Loucy (cell line): Measurements from ENCODE around the gene TPST2.

Experiments
- H2AFZ ChIP-seq: fragments of 200-600 bp; sonication (generic); 2 replicates; pipeline ENCODE4 v1.6.0; 2016; ENCODE audit warnings: antibody characterized with exemption, mild to moderate bottlenecking, low read length, moderate library complexity
- H3F3A ChIP-seq: fragments of 200-600 bp; 2 replicates; pipeline ENCODE4 v1.6.0; 2016; ENCODE audit warnings: antibody characterized with exemption, low read depth, mild to moderate bottlenecking
- H3K27me3 ChIP-seq: fragments of 200-600 bp; sonication (generic); 2 replicates; pipeline ENCODE4 v1.6.1; 2014; ENCODE audit warnings: low read length, mild to moderate bottlenecking; ENCODE audit not compliant: insufficient read depth, poor library complexity, severe bottlenecking
- H3K36me3 ChIP-seq: fragments of 200-600 bp; sonication (generic); 2 replicates; pipeline ENCODE4 v1.6.1; 2016; ENCODE audit warnings: low read length; ENCODE audit not compliant: insufficient read depth
- H3K4me1 ChIP-seq: fragments of 200-600 bp; sonication (generic); 2 replicates; pipeline ENCODE4 v1.5.1; 2014; ENCODE audit warnings: low read length, mild to moderate bottlenecking; ENCODE audit not compliant: insufficient read depth, poor library complexity, severe bottlenecking
- H3K4me2 ChIP-seq: fragments of 200-600 bp; sonication (generic); 2 replicates; pipeline ENCODE4 v1.6.0; 2014; ENCODE audit warnings: antibody characterized with exemption, low read length, low read depth, mild to moderate bottlenecking; ENCODE audit not compliant: poor library complexity, severe bottlenecking
- H3K4me3 ChIP-seq: fragments of 200-600 bp; sonication (generic); 2 replicates; pipeline ENCODE4 v1.5.1; 2014; ENCODE audit warnings: low read length, mild to moderate bottlenecking, mixed read lengths; ENCODE audit not compliant: poor library complexity, severe bottlenecking
- H3K79me2 ChIP-seq: fragments of 200-600 bp; sonication (generic); 2 replicates; pipeline ENCODE4 v1.6.1; 2014; ENCODE audit warnings: low read length; ENCODE audit not compliant: insufficient read depth
- H3K9ac ChIP-seq: fragments of 200-600 bp; sonication (generic); 2 replicates; pipeline ENCODE4 v1.6.0; 2014; ENCODE audit warnings: mild to moderate bottlenecking, low read depth, low read length, moderate library complexity; ENCODE audit not compliant: poor library complexity, severe bottlenecking
- H3K9me2 ChIP-seq: fragments of 200-600 bp; sonication (generic); replicated peaks from 2 replicates; pipeline ENCODE4 v1.6.1; 2016; ENCODE audit warnings: low read depth, low read length, mixed read lengths
- H3K9me3 ChIP-seq: fragments of 200-600 bp; sonication (generic); 2 replicates; pipeline ENCODE4 v1.6.1; 2014; ENCODE audit warnings: mild to moderate bottlenecking, antibody characterized with exemption, low read length, low read depth; ENCODE audit not compliant: insufficient read depth
- H4K20me1 ChIP-seq: fragments of 200-600 bp; sonication (generic); 2 replicates; pipeline ENCODE4 v1.6.0; 2014; ENCODE audit warnings: antibody characterized with exemption, low read length, mild to moderate bottlenecking; ENCODE audit not compliant: insufficient read depth, poor library complexity, severe bottlenecking
- CTCF ChIP-seq: fragments of 200-600 bp; sonication (generic); conservative IDR thresholded peaks from 2 replicates; pipeline ENCODE4 v1.5.1; 2014; ENCODE audit warnings: mild to moderate bottlenecking, antibody characterized with exemption, low read length
- EZH2phosphoT487 ChIP-seq: fragments of 200-600 bp; IDR thresholded peaks from 2 replicates; pipeline ENCODE4 v1.6.1; 2018; ENCODE audit warnings: antibody characterized with exemption, mild to moderate bottlenecking, moderate library complexity, borderline replicate concordance

The TPST2 gene

DNA sequence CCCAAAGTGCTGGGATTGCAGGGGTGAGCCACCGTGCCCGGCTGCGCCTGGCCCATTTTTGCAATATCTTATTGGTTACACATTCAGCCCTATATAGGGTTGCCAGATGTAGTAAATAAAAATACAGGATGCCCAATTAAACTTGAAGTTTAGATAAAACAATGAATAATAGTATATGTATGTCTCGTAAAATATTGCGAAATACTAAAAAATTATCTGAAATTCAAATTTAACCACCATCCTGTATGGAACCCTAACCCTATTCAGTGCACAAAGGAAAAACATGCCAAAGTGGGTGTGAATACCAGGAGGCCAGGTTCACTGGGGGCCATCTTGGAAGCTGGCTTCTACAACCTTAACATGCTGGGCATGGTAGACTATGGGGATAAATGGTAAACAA lies 72.5 kb downstream of the TPST2 start:
- H3K4me1 ChIP-seq: peaks cover 12% of the 10 kb centered on the region
- H3K4me2 ChIP-seq: no peak overlapping the region
- no peaks in the 10 kb centered on the region for H3F3A ChIP-seq
- H3K9ac ChIP-seq: no peak overlapping the region
- peaks cover 3% of the 10 kb centered on the region; the same call in 1 of the 2 replicates for H3K79me2 ChIP-seq
- no peak overlapping the region for H3K4me3 ChIP-seq
- H3K36me3 ChIP-seq: no peaks in the 10 kb centered on the region
- H3K27me3 ChIP-seq: no peaks in the 10 kb centered on the region
- H3K9me2 ChIP-seq: no peaks in the 10 kb centered on the region
- no peak overlapping the region for H2AFZ ChIP-seq
- TF ChIP-seq EZH2phosphoT487 (no peak), CTCF (no peak)
- H4K20me1 ChIP-seq: no peaks in the 10 kb centered on the region
- H3K9me3 ChIP-seq: no peaks in the 10 kb centered on the region

- Histone ChIP-seq H2AFZ (no peak overlapping the region), H3K36me3 (no peaks in the 10 kb centered on the region), H3K4me3 (no peak overlapping the region), H3K4me1 (peaks cover 12% of the 10 kb centered on the region), H4K20me1 (peaks cover 6% of the 10 kb centered on the region), H3K9me3 (no peaks in the 10 kb centered on the region), H3K4me2 (no peak overlapping the region), H3K79me2 (peaks cover 13% of the 10 kb centered on the region), H3F3A (no peaks in the 10 kb centered on the region), H3K9ac (no peak overlapping the region), H3K27me3 (no peaks in the 10 kb centered on the region), H3K9me2 (no peaks in the 10 kb centered on the region)
- no peak for TF ChIP-seq CTCF
- TF ChIP-seq EZH2phosphoT487: no peak
Observed at GRCh38 chr22:26516503-26516902, 73.4 kb downstream of the TPST2 start.

DNA sequence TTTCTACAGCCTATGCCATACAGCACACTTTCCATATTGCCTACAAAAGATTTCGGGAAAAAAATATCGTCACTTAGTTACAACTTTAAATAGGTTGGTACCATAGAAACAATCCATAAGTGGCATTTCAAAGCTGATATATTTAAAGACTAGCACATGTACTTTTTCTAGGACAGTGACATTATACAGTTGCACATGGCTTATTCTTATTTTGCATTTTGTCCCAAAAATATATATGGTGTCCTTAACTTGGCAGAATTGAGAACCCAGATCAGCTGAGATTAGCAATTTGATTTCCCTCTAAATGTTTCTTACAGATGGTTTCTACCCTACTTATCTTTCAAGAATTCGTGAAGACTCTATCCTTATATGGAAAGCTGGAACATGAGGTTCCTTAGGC lies 74.0 kb downstream of the TPST2 start:
- H3K4me1 ChIP-seq: peaks cover 16% of the 10 kb centered on the region
- H3F3A ChIP-seq: no peaks in the 10 kb centered on the region
- peaks cover 10% of the 10 kb centered on the region for H4K20me1 ChIP-seq
- no peaks in the 10 kb centered on the region for H3K9me3 ChIP-seq
- H3K4me3 ChIP-seq: no peak overlapping the region
- H3K79me2 ChIP-seq: peaks cover 18% of the 10 kb centered on the region
- no peak overlapping the region for H3K9ac ChIP-seq
- H3K27me3 ChIP-seq: no peaks in the 10 kb centered on the region
- no peaks in the 10 kb centered on the region for H3K36me3 ChIP-seq
- no peak overlapping the region for H3K4me2 ChIP-seq
- no peaks in the 10 kb centered on the region for H3K9me2 ChIP-seq
- TF ChIP-seq CTCF (no peak), EZH2phosphoT487 (no peak)
- no peak overlapping the region for H2AFZ ChIP-seq
